RWPE1 (cell line): ENCODE data around the gene TEAD3.

Source experiments
- CTCF ChIA-PET: fragments of 350-600 bp; sonication (Branson Sonifier 250); formaldehyde crosslinking; extraction: SDS; loops from one replicate; lab custom pipeline; 2021; lab: Yijun Ruan, JAX
- POLR2A ChIA-PET: fragments of 400-600 bp; formaldehyde crosslinking; extraction: SDS; loops from one replicate; lab custom pipeline; 2020; ENCODE audit warnings: antibody characterized with exemption; ENCODE audit not compliant: low non-redundant PET; lab: Yijun Ruan, JAX
- DNase-seq: peaks from one replicate; pipeline ENCODE4 v3.0.0; 2012; ENCODE audit warnings: low spot score
- H3K27ac ChIP-seq: fragments of 450-650 bp; 2 replicates; pipeline ENCODE4 v1.5.1; 2017
- CTCF ChIP-seq: fragments of 450-650 bp; conservative IDR thresholded peaks from 2 replicates; pipeline ENCODE4 v1.5.1; 2017; ENCODE audit warnings: low read depth, mild to moderate bottlenecking

TEAD3 gene

GRCh38 chr6:35428421-35429149 lies 68.3 kb downstream of the TEAD3 start:
- DNase-seq, result no peak
- no peak for TF ChIP-seq CTCF
- H3K27ac ChIP-seq, result no peak overlapping the region
- POLR2A ChIA-PET, result no interaction called here
- CTCF ChIA-PET, result interaction anchor here (0.9 kb wide), 1 partner anchor 21 kb away, joined by 5 read pairs; no protein-coding TSS in a partner anchor

- CTCF ChIA-PET, result interaction anchor here (0.9 kb wide), 1 partner anchor 21 kb away, joined by 5 read pairs; no protein-coding TSS in a partner anchor
- POLR2A ChIA-PET, result no interaction called here
- no peak for TF ChIP-seq CTCF
- H3K27ac ChIP-seq, result no peak overlapping the region
- DNase-seq, result no peak
Observed at GRCh38 chr6:35427851-35428321, 69.0 kb downstream of the TEAD3 start.

- DNase-seq, result no peak
- POLR2A ChIA-PET, result no interaction called here
- no peak overlapping the region for H3K27ac ChIP-seq
- no peak for TF ChIP-seq CTCF
- CTCF ChIA-PET, result interaction anchor here (0.9 kb wide), 1 partner anchor 22 kb away, joined by 5 read pairs; no protein-coding TSS in a partner anchor
Observed at GRCh38 chr6:35427435-35427834, 69.4 kb downstream of the TEAD3 start.

GRCh38 chr6:35426074-35426473 lies 70.8 kb downstream of the TEAD3 start:
- H3K27ac ChIP-seq, result peak overlapping the region; percentile 62
- no peak for DNase-seq
- POLR2A ChIA-PET, result no interaction called here
- CTCF ChIA-PET, result interaction anchor here (0.8 kb wide), 1 partner anchor 23 kb away, joined by 5 read pairs; no protein-coding TSS in a partner anchor
- TF ChIP-seq CTCF, result no peak

GRCh38 chr6:35425284-35425683 lies 71.6 kb downstream of the TEAD3 start:
- DNase-seq, result peak; percentile 46
- ChIA-PET POLR2A (no interaction called here), CTCF (interaction anchor here (0.7 kb wide), 1 partner anchor 83 kb away, joined by 3 read pairs; no protein-coding TSS in a partner anchor)
- peak overlapping the region; percentile 62 for H3K27ac ChIP-seq
- TF ChIP-seq CTCF, result no peak
